ENCODE results near the gene MMAB.
"Not testable (repeated sequence)": the region's sequence is repeated elsewhere in the genome, so short reads cannot be mapped to it uniquely, and the experiment has no call there.

MMAB gene

DNA sequence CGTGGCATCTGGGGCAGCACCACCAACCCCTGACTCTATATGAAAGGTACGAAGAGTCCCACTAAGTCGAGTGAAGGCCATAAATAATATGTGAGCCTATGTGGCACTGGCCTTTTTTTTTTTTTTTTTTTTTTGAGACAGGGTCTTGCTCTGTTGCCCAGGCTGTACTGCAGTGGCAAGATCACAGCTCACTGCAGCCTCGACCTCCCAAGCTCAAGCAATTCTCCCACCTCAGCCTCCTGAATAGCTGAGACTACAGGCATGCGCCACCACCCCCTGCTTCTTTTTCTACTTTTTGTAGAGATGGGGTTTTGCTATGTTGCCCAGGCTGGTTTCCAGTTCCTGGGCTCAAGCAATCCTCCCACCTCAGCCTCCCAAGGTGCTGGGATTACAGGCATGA is 28.8 kb upstream of the MMAB start:
- not testable (repeated sequence) for DNase-seq (ENCODE audit: low read depth in 2 of 2)

DNA sequence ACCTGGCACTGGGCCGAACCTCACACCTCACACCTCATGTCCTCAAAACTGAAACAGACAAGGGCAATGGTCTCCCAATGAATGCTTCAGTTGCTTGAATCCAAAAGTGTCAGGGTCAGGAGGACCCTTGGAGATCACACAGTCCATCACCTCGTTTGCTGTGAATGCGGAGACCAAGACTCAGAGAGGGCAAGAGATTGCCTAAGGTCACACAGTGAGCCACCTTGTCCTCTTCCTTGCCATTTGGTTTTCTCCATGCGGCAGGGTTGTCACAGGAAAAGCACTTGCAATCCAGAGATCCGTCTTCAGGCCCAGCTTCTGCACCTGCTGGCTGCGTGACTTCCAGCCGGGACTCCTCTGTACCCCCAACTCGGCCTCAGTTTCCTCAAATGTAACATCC is 28.3 kb upstream of the MMAB start:
- no peak for DNase-seq (ENCODE audit: low read depth in 2 of 2)

DNA sequence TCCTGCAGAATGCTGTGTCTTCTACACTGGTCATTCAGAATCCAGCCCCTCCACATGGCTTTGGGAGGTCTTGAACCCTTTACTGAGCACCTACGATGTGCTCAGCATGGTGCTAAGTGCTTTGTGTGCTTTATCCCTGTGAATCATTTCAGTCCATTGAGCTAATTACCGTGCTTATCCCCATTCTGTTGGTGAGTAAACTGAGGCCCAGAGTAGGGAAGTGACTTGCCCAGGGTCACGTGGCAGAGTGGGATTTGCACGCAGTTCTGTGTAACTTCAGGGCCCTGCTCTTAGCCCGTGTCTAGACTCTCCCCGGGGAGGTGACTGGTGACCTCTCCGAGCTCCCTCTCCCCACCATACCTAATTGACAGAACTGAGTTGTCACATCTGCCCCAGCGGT is 27.7 kb upstream of the MMAB start:
- no peak for DNase-seq (ENCODE audit: low read depth in 2 of 2)

DNA sequence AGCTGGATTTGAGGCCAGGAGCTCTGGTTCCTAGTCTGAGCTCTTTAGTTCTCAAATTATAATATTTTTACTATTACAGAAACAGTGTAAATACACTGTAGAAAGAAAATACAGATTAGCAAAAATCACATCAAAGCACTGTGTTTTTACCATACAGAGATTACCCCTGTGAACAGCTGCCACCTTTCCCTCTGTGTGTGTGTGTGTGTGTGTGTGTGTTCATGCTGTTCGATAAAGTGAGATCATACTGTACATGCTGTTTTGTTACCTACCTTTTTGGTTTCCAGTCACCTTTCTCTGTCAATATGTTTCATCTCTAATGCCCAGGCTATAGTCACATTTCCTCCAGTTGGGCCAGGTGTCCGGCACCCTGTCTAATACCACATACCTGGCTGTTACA is 27.2 kb upstream of the MMAB start:
- no peak for DNase-seq (ENCODE audit: low read depth in 2 of 2)

DNA sequence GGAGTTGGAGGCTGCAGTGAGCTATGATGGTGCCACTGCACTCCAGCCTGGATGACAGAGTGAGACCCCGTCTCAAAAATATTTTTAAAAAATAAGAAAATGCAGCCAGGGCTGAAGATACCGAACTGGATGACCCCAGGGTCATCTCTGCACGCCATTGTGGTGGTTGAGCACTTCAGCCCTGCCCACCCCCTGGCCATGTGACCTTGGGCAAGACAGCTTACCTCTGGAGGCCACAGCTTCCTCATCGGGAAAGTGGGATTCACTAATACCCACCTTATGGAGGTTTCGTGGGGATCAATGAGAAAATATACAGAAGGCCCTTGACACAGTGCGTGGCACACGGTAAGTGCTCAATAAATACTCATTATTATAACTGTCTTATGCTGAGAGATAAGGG is 25.8 kb upstream of the MMAB start:
- DNase-seq (ENCODE audit: low read depth in 2 of 2): no peak

DNA sequence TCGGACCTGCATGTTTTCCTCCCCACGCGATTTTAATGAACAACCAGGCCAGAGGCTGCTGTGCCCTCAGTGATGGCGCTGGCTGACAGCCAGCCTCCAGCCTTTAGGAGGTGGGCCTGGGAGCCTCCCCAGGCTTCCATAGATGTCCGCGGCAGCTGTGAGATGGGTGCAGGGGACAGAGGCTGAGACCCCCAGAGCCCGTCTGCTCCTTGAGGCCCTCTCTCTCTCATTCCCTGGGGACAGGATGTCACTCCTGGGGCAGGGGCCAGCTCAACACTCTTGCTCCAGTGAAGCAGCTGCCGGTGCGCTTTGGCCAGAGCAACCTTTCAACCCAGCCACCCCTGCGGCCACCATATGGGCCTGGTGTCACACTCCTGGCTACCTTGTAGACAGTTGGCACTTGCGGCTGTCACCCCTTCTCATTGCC is 25.1 kb upstream of the MMAB start:
- DNase-seq (ENCODE audit: low read depth in 2 of 2): no peak

DNA sequence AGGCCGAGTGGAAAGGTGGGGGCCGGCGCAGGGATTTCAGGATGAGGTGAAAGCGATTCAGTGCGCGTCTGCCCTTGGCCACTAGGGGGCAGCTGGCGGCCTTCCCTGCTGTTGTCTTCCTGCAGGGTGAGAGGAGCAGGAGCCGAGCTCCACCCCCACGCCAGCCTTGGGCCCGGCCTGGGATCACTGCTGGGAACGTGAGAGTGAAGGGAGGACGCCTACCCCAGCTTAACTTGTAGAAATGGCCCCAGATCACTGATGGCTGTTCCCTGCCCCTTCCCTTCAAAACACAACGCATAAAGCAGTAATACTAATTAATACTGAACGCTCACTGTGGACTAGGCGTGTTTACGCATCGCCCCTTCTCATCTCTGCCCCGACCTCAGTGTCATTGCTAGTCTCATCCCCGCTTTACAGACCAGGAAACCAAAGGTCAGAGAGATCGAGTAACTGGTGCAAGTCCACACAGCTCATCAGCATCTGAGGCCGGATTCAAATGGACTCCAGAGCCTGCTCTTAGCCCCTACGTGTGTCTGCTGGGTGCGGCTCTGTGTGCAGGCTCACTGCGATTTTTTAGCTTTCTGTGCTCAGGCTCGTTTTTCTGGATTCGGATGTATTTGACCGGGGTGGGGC is 24.6 kb upstream of the MMAB start:
- peak; percentile 43 for DNase-seq (ENCODE audit: low read depth in 2 of 2)

DNA sequence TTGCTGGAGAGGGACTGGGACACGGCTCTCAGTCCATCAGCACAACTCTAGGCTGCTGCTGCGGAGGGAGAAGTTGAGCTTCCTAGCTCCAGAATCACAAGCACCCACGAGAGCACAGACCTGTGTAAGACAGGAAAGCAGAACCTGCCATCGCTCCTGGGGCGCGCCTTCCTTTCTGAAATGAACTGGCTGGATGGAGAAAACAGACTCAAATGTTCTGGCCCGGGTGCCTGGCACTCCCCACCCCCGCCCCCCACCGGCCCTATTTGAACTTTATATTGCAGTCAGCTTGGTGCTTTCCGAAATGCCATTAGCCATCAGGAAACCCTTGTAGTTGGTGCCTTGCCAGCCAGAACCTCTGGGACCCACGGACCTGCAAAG is 24.1 kb upstream of the MMAB start:
- no peak for DNase-seq (ENCODE audit: low read depth in 2 of 2)

DNA sequence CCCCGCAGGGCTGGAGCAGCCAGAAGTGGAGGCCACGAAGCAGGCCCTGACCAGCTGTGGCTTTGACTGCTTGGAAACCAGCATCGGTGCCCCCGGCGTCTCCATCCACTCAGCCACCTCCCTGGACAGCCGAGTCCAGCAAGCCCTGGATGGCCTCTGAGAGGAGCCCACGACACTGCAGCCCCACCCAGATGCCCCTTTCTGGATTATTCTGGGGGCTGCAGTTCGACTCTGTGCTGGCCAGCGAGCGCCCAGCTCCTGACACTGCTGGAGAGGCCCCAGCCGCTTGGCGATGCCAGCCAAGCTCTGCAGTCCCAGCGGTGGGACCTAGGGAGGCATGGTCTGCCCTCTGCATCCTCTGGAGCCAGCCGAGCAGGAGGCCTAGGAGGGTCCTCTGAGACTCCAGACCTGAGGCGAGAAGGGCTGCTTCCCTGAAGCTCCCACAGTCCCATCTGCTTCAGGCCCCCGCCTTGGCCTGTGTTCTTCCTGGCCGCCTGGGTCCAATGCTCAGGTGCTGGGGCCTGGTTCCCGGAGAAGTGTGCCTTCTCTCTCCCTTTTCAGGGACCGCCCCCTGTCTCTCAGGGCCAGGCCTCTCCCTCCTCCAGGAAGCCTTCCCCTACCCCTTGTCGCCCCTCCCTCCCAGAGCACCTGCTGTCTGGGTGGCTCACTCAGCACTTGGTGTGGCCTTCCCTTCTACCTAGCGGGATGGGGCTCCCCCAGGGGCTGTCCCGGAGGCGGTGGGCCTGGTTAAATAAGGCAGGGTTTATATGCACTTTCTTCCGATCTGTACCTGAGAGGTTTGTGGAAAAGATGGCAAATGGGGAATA is 23.3 kb upstream of the MMAB start:
- DNase-seq (ENCODE audit: low read depth in 2 of 2): no peak

DNA sequence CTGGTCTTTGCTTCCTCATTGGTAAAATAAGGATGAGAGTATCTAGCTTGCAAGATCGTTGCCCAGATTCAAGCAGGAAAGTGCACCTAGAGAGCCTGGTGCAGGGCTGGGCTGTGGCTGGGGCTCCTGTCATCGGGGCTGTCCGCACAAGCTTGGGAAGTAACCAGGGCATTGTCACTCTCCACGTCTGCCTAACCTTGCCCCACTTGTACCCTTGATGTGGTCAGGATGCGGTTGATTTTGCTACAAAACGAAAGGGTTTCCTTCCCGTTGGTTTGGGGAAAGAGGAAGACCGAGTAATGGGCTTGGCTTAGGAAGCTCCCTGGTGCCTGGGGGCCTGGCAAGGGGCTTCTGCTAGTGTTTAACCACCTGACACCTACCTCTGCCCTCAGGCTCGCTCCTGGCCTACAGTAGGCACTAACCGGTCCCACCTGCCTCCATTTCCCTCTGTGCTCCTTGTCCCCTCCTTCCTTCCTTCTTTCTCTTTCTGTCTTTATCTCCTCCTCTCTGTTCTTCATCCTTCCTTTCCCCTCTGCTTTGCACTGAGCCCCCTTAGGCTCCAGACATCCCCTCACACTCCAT is 22.1 kb upstream of the MMAB start:
- DNase-seq (ENCODE audit: low read depth in 2 of 2): peak; percentile 11 to 21

DNA sequence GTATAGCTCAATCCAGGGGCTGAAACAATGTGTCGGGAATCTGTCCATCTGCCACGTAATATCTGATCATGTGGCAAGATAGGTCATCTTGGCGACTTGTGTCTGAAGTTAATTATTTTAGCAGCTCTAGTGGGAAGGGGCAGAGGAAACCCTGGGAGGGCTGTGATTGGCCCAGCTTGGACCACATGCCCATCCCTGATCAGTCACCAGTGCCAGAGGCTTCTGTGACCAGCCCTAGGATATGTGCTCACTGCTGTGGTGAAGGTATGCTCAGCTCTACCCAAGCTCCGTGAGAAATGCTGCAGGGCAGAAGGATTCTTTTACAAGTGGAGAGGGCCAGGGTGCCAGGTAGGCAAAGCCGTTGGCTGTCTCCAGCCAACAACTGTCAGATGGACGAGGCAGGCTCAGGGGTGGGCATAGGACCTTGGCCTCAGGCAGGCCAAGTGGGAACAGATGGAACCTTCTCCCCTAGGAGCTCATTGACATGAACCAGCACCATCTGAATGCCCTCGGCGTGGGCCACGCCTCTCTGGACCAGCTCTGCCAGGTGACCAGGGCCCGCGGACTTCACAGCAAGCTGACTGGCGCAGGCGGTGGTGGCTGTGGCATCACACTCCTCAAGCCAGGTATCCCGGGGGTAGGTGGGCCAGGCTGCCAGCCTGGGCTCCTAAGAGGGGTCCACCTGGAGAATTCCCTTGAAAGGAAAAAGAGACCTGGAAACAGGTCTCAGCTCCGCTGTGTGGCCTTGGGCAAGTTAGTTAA is 21.4 kb upstream of the MMAB start:
- no peak for DNase-seq (ENCODE audit: low read depth in 2 of 2)

DNA sequence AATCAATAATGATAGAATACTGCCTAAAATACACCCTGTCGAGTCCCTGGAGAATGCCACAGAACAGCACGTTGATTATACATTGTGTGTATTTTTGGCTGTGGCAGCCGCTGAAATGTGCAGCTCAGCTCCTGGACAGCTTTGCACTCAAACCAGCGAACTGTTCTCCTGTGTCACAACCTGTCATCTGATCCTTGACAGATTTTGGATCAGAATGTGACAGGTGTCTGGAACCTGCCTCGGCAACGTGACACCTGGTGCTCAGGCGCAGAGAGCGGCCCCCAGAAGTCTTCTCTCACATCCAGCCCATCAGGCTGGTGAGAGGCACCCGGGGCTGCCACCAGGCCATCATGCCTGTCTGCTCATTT is 19.6 kb upstream of the MMAB start:
- DNase-seq (ENCODE audit: low read depth in 2 of 2): no peak

DNA sequence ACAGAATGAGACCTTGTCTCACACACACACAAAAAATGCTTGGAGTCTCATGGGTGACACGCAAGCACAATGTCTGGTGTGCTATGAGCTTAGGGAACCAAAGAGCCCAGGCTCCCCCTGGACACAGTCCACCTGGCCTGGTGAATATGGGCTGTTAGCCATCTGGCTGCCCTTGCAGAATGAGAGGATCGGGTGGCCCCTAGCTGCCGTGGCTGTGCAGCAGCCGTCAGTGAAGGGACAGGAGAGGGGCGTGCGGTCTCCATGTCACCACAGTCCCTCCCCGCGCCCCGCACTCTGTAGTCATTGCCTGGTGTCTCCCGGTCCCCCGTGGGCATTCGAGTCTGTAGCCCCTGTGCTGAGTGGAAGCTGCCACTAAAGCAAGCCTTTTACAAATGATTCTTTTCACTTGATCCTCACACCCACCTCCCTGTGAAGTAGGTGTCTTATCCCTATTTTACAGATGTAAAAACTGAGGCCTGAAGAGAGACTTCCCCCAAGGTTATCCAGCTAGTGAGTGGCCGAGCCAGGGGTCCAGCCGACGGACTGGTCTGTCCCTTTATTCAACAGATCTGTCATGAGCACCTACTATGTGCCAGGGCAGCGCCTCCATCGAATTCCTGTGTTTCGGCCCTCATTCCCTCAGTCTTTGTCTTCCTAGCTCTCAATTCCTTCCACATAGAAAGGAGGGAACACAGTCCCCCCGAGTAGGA is 19.0 kb upstream of the MMAB start:
- DNase-seq (ENCODE audit: low read depth in 2 of 2): no peak

DNA sequence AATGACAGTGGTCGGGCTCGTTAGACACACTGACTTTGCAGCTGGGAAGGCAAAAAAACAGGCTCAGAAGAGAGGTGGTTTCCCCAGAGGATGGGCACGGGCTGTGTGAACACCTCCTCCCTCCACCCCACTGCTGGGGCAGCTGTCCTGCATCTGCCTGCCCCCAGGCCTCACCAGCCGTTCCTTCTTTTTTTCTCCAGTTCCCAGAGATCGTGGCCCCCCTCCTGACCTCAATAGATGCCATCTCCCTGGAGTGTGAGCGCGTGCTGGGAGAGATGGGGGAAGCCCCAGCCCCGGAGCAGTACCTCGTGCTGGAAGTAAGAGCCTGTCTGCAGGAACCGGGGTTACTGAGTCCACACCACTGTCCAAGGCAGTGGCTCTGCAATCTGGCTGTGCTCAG is 17.7 kb upstream of the MMAB start:
- no peak for DNase-seq (ENCODE audit: low read depth in 2 of 2)

DNA sequence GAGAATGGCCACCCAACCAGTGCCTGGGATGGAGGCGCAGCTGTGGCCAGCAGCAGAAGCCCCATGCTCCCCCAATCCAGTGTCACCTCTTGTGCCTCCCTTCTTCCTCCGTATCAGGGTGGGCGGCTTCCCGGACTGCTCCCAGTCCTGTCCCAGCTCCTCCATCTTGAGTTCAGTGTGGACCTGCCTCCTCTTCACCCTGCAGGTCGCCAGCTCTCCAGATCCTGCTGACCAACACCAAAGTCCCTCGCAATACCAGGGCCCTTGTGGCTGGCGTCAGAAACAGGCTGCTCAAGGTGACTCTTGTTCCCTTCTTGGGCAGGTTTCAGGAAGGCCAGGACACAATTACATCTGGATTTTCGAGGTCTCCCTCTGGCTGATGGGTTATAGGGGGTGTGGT is 17.3 kb upstream of the MMAB start:
- DNase-seq (ENCODE audit: low read depth in 2 of 2): no peak

DNA sequence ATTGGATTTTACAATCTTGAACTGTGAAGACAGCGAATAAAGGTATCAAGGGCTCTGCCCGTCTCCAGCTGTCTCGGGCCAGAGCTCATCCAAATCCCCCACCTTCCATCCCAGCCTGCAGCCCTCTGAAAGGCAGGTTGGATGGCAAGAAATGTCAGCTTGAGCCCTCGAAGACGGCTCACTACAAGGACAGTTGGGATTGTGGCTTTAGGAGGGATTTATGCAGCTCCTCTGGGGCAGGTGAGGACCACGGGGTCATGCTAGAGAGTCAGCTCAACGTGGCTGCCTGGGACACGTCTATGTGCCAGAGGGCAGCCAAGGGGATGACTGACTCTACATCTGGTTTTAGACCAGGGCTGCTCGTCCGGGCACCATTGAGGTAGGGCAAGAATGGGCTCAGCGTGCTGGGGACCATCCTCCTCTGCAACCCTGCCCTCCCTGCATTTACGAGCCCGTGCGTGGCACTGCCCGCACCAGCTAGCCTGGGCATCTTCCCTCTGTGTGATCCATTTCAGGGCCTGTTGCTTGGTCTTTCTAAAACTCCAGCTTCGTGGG is 16.5 kb upstream of the MMAB start:
- DNase-seq (ENCODE audit: low read depth in 2 of 2): no peak

DNA sequence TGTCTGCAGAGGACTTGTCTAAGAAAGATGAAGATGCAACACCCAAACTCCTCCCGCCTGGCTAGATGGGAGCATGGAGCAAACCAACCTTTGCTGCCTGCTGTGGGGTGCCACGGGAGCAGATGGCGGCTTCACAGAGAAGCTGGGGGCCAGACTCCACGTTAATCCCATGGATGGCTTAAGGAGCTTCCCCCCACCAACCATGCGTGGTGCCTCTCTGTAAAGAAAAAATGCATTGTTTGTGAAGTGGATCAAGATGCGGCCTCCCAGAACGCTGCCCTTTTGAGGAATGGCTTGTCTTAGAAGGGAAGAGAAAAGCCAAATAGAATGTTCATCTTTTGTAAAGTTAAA is 15.9 kb upstream of the MMAB start:
- DNase-seq (ENCODE audit: low read depth in 2 of 2): no peak

DNA sequence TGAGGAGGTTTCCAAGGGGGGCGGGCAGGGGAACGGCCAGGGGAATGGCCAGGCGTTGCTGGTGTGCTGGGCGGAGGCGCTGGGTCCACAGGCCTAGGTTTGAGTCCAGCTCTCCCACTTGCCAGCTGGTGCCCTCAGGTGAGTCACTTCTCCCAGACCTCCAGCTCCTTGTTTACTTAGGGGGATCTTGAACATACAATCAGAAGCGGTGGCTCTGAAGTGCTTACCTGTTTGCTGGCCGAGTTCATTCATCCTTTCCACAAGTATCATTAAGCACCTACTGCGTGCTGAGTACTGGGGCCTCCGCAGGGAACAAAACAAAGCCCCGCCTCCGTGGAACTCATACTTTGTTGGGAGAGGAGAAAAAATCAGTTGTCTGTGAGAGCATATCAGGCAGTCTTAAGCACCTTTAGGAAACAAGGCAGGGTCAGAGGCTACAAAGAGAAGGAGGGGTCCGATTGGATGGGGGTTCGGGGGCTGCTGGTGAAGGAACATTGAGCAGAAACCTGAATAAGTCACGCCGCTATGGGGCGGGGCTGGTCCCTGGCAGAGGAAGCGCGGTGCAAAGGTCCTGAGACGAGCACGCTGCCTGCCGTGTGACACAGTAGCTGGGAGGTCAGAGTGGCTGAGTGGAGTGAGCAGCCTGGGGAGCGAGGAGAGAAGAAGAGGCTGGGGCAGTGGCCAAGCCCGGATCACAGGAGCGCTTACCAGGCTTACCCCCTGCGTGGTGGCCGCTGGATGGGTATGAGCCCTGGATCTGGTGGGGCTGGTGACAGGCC is 15.3 kb upstream of the MMAB start:
- DNase-seq (ENCODE audit: low read depth in 2 of 2): no peak

DNA sequence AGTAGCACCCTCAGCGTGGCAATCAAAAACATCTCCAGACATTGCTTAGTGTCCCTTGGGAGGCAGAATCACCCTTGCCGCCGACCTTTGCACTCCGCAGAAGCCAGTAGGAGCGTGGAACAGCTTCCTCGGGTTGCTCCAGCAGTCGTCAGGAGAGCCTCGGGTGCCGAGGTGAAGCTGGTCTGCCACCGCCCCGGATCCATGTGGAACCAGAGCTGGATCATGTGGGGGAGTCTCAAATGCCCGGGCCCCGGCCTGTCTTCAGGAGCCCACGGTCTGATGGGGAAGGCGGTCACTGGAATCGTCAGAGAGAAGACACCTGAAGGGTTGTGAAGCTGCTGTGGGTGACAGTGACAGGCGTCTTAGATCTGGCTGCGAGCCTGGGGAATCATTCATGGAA is 14.6 kb upstream of the MMAB start:
- no peak for DNase-seq (ENCODE audit: low read depth in 2 of 2)

DNA sequence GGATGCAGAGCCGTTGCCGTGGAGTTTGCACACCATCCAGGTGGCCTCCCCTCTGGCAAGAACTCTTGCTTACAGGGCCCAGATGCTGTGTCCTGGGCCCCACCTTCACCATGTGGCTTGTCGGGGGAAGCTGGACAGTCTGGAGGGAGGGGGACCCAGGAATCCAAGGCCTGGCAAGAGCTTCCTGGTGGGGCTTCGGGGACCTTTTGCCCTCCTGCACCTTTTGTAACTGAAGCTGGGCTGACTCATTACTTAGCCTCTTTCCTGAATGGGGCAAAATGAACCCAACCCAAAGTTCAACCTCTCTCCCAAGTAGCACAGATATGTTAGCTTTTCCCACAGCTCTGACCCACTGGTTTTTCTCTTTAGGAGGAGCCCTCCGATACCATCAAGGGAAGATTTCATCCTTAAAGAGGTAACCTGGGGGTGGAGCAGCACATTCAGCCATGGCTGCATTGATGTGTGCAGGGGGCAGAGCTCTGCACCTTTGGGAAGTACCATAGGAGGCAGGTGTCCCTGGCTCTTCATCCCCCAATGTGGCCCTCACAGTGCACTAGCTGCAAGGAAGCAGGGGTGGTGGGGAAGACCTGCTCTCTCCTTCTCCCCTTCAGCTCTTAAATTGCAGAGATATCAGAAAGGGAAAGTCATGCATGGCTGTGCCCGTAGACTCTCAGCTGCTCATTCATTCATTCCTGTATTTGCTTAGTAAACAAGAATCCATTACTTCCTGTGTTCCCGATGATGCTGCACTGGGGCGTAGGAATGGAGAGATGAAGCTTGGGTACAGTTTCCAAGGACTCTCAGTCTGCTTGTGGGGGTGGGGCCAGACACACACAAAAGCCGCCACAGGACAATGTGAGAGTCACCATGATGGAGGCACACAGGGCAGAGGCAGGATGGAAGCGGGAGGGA is 13.3 kb upstream of the MMAB start:
- DNase-seq (ENCODE audit: low read depth in 2 of 2): no peak

All from stimulated activated CD8-positive, alpha-beta memory T cell treated with anti-CD3 and anti-CD28 coated beads, Interleukin-15, amount 100 ng/mL, for 48 hours (primary cell).